T-helper 2 cell treated with Interferon-gamma antibody and Interleukin-4, amounts not matched to agents 5 μg/mL and 100 μg/mL, for 36 hours (primary cell): ENCODE data around the gene ZNF722.
"Not testable (repeated sequence)": the region's sequence is repeated elsewhere in the genome, so short reads cannot be mapped to it uniquely, and the experiment has no call there.

Experiments used
- DNase-seq: peaks from one replicate; pipeline ENCODE4 v3.0.0; 2021; ENCODE audit warnings: low spot score
- H3K27ac Mint-ChIP-seq: one replicate; pipeline ENCODE4 v1.8.0; 2021; ENCODE audit warnings: mild to moderate bottlenecking, mixed read lengths
- H3K27me3 Mint-ChIP-seq: one replicate; pipeline ENCODE4 v1.8.0; 2021; ENCODE audit warnings: low read depth, mixed read lengths
- H3K36me3 Mint-ChIP-seq: one replicate; pipeline ENCODE4 v1.8.0; 2021; ENCODE audit warnings: low read depth, mixed read lengths
- H3K4me1 Mint-ChIP-seq: one replicate; pipeline ENCODE4 v1.8.0; 2021; ENCODE audit warnings: low read depth, mixed read lengths
- H3K4me3 Mint-ChIP-seq: one replicate; pipeline ENCODE4 v1.8.0; 2022; ENCODE audit warnings: mild to moderate bottlenecking, moderate library complexity, mixed read lengths
- H3K9me3 Mint-ChIP-seq: one replicate; pipeline ENCODE4 v1.8.0; 2021; ENCODE audit warnings: mixed read lengths

ZNF722 gene

DNA sequence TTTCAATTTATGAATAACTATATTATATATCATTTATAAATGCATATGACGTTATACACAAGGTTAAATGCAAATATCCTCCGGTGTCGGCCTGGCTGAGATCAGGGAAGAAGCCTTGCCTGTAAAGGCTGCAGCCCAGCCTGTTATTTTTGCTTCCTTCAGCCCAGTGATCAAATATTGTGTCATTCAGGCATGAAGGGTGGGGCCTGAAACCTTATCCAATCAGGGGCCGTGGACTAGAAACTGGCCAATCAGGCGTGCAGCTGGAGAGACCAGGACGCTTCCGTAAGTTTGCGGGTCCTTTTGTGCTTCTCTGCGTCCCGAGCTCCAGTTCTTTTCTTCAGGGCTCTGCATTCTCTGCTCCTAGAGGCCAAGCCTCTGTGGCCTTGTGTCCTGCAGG, at the start of gene ZNF722:
ZNF722 (plus strand) TSS at position 301 of the 400 bp plus-strand sequence. CDS start 113 bp downstream, outside the sequence.
- Mint-ChIP-seq H3K36me3 (no peaks in the 10 kb centered on the region), H3K27me3 (no peaks in the 10 kb centered on the region), H3K4me3 (no peak within 1 kb of the TSS), H3K4me1 (no peaks in the 10 kb centered on the region), H3K27ac (no peak within 1 kb of the TSS), H3K9me3 (peaks cover 22% of the 10 kb centered on the region)
- DNase-seq, result no peak

- Mint-ChIP-seq H3K4me1 (no peaks in the 10 kb centered on the region), H3K27me3 (no peaks in the 10 kb centered on the region), H3K9me3 (peaks cover 39% of the 10 kb centered on the region), H3K27ac (no peak overlapping the region), H3K36me3 (no peaks in the 10 kb centered on the region), H3K4me3 (no peak overlapping the region)
- DNase-seq, result no peak
Measured at GRCh38 chr7:63953181-63953580, 45.5 kb upstream of the ZNF722 start.

GRCh38 chr7:63968629-63969028, 30.0 kb upstream of the ZNF722 start:
- no peaks in the 10 kb centered on the region for H3K27me3 Mint-ChIP-seq
- no peak overlapping the region for H3K4me3 Mint-ChIP-seq
- no peak overlapping the region for H3K27ac Mint-ChIP-seq
- H3K4me1 Mint-ChIP-seq, result no peaks in the 10 kb centered on the region
- H3K36me3 Mint-ChIP-seq, result no peaks in the 10 kb centered on the region
- no peak for DNase-seq
- peaks cover 33% of the 10 kb centered on the region for H3K9me3 Mint-ChIP-seq

GRCh38 chr7:64015496-64015895, 16.8 kb downstream of the ZNF722 start:
- not testable (repeated sequence) for DNase-seq, H3K27ac Mint-ChIP-seq, H3K4me1 Mint-ChIP-seq, H3K36me3 Mint-ChIP-seq, H3K4me3 Mint-ChIP-seq, H3K27me3 Mint-ChIP-seq
- H3K9me3 Mint-ChIP-seq, result peaks cover 54% of the 10 kb centered on the region

- H3K27me3 Mint-ChIP-seq, result no peaks in the 10 kb centered on the region
- DNase-seq, result no peak
- H3K4me3 Mint-ChIP-seq, result no peak overlapping the region
- H3K36me3 Mint-ChIP-seq, result no peaks in the 10 kb centered on the region
- H3K4me1 Mint-ChIP-seq, result no peaks in the 10 kb centered on the region
- no peak overlapping the region for H3K27ac Mint-ChIP-seq
- H3K9me3 Mint-ChIP-seq, result peaks cover 50% of the 10 kb centered on the region
Measured at GRCh38 chr7:64035388-64035787, 36.7 kb downstream of the ZNF722 start.

- Mint-ChIP-seq H3K36me3 (no peaks in the 10 kb centered on the region), H3K27ac (no peak overlapping the region), H3K9me3 (peaks cover 42% of the 10 kb centered on the region), H3K4me3 (no peak overlapping the region), H3K4me1 (no peaks in the 10 kb centered on the region), H3K27me3 (no peaks in the 10 kb centered on the region)
- DNase-seq, result no peak
Measured at GRCh38 chr7:64037095-64037494, 38.4 kb downstream of the ZNF722 start.

DNA sequence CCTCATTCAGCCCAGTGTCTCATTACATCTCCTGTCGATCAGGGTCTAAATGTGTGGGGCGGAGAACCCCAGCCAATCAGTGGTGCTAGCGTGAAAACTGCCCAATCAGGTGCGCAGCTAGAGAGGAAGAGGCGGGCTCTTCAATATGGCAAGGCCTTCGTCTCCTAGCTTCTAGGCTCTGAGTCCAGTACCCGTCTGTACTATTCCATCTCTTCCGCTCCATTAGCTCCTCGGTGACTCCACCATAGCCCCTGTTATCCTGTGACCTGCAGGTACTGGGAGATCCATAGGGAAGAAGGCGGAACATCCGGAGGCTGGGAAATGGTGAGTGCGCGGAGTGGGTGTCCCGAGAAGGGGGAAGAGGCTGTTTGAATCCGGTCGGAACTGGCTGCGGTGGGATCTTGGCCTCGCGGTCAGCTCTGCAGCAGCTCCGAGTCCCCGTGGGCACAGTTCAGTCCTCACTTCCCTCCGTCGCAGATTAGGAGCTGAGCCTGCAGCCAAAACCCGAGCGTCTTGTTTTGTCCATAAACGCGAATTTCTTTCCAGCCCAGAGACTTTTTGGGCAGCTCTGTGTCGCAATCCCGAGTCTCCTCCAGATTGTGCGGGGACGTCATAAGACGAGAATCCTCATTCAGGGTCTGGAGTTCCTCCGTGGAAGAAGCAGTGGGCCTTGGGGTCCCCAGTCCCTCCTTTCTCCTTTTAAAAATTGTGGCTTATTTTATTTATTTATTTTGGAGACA, 46.8 kb downstream of the ZNF722 start, which contains the start of gene ZNF727:
ZNF727 (plus strand) TSS at position 134 of the 740 bp plus-strand sequence; CDS start at position 322, 188 bp downstream.
- Mint-ChIP-seq H3K4me3 (no peak within 1 kb of the TSS), H3K27ac (no peak within 1 kb of the TSS), H3K27me3 (no peaks in the 10 kb centered on the region), H3K4me1 (no peaks in the 10 kb centered on the region), H3K9me3 (peaks cover 60% of the 10 kb centered on the region), H3K36me3 (no peaks in the 10 kb centered on the region)
- no peak for DNase-seq

DNA sequence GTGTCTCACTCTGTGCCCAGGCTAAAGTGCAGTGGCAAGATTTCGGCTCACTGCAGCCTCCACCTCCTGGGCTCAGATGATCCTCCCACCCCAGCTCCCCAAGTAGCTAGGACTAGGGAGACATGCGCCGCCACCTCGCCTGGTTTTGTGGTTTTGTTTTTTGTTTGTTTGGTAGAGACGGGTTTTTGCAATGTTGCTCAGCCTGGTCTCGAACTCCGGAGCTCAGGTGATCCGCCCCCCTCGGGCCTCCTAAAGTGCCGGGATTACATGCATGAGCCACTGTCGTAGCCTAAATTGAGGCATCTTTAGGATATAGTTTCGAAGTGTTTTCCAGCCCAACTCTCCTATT, 47.4 kb downstream of the ZNF722 start:
- Mint-ChIP-seq H3K4me3 (no peak overlapping the region), H3K9me3 (peaks cover 58% of the 10 kb centered on the region), H3K36me3 (no peaks in the 10 kb centered on the region), H3K4me1 (no peaks in the 10 kb centered on the region), H3K27ac (no peak overlapping the region), H3K27me3 (no peaks in the 10 kb centered on the region)
- DNase-seq, result no peak
